NB4 (cell line): ENCODE results near the gene POLR2E.

Experiments
- MYC ChIP-seq: IDR thresholded peaks from 2 replicates; pipeline ENCODE4 v1.6.1; 2011; ENCODE audit warnings: low read depth, low read length
- POLR2A ChIP-seq: IDR thresholded peaks from 2 replicates; pipeline ENCODE4 v1.6.1; 2011; ENCODE audit warnings: mild to moderate bottlenecking; ENCODE audit not compliant: insufficient read length; ENCODE audit errors: extremely low read depth
- TF ChIP-seq, protein P1 (sequence below): IDR thresholded peaks from one replicate; pipeline ENCODE4 v1.5.1; 2012; ENCODE audit warnings: low read depth, low read length
- TF ChIP-seq, protein P2 (sequence below): IDR thresholded peaks from 2 replicates; pipeline ENCODE4 v1.6.1; 2011; ENCODE audit warnings: low read depth, low read length

DNA sequence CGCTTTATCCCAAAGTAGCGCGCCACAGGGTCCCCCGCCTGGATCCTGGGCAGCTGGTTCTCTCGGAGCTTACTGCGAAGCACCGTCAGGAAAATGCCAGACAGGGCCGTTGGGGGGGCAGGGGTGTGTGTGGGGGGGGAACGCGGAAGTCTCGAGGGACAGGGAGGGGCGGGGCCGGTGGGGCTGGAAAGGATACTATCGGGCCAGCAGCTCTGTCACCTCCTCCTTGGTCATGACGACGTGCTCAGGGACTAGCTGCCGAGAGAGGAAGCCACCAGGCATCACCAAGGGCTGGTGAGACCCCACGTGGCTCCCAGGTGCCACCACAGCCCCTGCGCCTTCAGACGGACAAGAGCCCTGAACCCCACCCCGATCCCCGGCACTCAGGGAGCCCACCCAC, 5.3 kb downstream of the POLR2E start:
- no peak for TF ChIP-seq POLR2A
- TF ChIP-seq, protein P1, sequence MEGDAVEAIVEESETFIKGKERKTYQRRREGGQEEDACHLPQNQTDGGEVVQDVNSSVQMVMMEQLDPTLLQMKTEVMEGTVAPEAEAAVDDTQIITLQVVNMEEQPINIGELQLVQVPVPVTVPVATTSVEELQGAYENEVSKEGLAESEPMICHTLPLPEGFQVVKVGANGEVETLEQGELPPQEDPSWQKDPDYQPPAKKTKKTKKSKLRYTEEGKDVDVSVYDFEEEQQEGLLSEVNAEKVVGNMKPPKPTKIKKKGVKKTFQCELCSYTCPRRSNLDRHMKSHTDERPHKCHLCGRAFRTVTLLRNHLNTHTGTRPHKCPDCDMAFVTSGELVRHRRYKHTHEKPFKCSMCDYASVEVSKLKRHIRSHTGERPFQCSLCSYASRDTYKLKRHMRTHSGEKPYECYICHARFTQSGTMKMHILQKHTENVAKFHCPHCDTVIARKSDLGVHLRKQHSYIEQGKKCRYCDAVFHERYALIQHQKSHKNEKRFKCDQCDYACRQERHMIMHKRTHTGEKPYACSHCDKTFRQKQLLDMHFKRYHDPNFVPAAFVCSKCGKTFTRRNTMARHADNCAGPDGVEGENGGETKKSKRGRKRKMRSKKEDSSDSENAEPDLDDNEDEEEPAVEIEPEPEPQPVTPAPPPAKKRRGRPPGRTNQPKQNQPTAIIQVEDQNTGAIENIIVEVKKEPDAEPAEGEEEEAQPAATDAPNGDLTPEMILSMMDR: no peak
- no peak for TF ChIP-seq MYC
- TF ChIP-seq, protein P2, sequence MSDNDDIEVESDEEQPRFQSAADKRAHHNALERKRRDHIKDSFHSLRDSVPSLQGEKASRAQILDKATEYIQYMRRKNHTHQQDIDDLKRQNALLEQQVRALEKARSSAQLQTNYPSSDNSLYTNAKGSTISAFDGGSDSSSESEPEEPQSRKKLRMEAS: no peak
